HCT116 (cell line): ENCODE results near the gene RBBP8. TPM values are rescaled to one million over a fixed set of nuclear protein-coding genes. Genes with fewer than 3 reads are reported as not detected.

Experiments used
- ATAC-seq: fragments of 200-7000 bp; cut with Tn5 transposase; 2 replicates; pipeline ENCODE4 v1.9.1; 2020; ENCODE audit warnings: mild to moderate bottlenecking, moderate library complexity
- BruUV-seq: library from RNA; stranded (reverse); fragments of 400-500 nt; replicated peaks from 2 replicates; lab custom pipeline; 2021; lab: Mats Ljungman, UMichigan
- CTCF ChIA-PET: fragments of 300-600 bp; sonication (Branson Sonifier 250); formaldehyde crosslinking; loops from one replicate; lab custom pipeline; 2021; ENCODE audit warnings: antibody characterized with exemption; lab: Charles Lee
- POLR2A ChIA-PET: fragments of 300-600, 350-600 bp; sonication (Branson Sonifier 250); formaldehyde crosslinking; loops from one replicate; lab custom pipeline; 2021; ENCODE audit warnings: antibody characterized with exemption; lab: Charles Lee
- RAD21 ChIA-PET, 2 experiments: fragments of 300-600 bp; sonication (Branson Sonifier 250); formaldehyde crosslinking; loops; one replicate each; lab custom pipeline; 2023; ENCODE audit warnings: low total read pairs in 2 of 2; ENCODE audit not compliant: uncharacterized antibody in 2 of 2, unreplicated experiment in 2 of 2, low non-redundant PET in 1 of 2; lab: Charles Lee
- DNase-seq: peaks from one replicate; pipeline ENCODE4 v3.0.0-alpha.2; 2010; ENCODE audit warnings: low read depth, low spot score
- H2AFZ ChIP-seq: fragments of 200-600 bp; shearing (Covaris generic), sonication (generic); 2 replicates; pipeline ENCODE4 v1.6.1; 2017; ENCODE audit warnings: low read depth, mixed run types, mixed read lengths, antibody characterized with exemption, low read length; ENCODE audit not compliant: poor library complexity, severe bottlenecking
- H3K27ac ChIP-seq: 2 replicates; pipeline ENCODE4 v1.5.1; 2012; ENCODE audit warnings: low read depth, low read length
- H3K27me3 ChIP-seq: fragments of 200-600 bp; sonication (generic); 2 replicates; pipeline ENCODE4 v1.6.1; 2016; ENCODE audit warnings: mixed run types, low read length, mixed read lengths; ENCODE audit not compliant: insufficient read depth
- H3K36me3 ChIP-seq, 2 experiments: fragments of 200-500 bp in 1 of 2; fragments of 200-600 bp in 1 of 2; sonication (Bioruptor generic) in 1 of 2; sonication (generic) in 1 of 2; 2 replicates each; pipeline versions ENCODE4 v1.5.1 to v1.6.1; 2014 to 2016; ENCODE audit warnings: low read length in 2 of 2, inconsistent platforms in 1 of 2, mixed read lengths in 1 of 2, mixed run types in 1 of 2; ENCODE audit not compliant: insufficient read depth in 2 of 2, control insufficient read depth in 1 of 2
- H3K4me1 ChIP-seq, 2 experiments: fragments of 200-600 bp in 1 of 2; sonication (generic) in 1 of 2; 2 replicates each; pipeline versions ENCODE4 v1.5.1 to v1.6.1; 2012 to 2017; ENCODE audit warnings: low read length in 2 of 2, inconsistent platforms in 1 of 2, mild to moderate bottlenecking in 1 of 2, mixed read lengths in 1 of 2, mixed run types in 1 of 2, moderate library complexity in 1 of 2; ENCODE audit not compliant: insufficient read depth in 2 of 2, control insufficient read depth in 1 of 2
- H3K4me2 ChIP-seq: fragments of 200-600 bp; sonication (generic); 2 replicates; pipeline ENCODE4 v1.6.1; 2017; ENCODE audit warnings: mixed run types, low read length, mixed read lengths
- H3K4me3 ChIP-seq, 2 experiments: fragments of 200-600 bp in 1 of 2; sonication (generic) in 1 of 2; replicated peaks in 1 of 2; 2 replicates each; pipeline ENCODE4 v1.5.1; 2011 to 2016; ENCODE audit warnings: low read length in 2 of 2, control low read depth in 1 of 2, low read depth in 1 of 2, mild to moderate bottlenecking in 1 of 2, mixed read lengths in 1 of 2, mixed run types in 1 of 2
- H3K79me2 ChIP-seq: fragments of 200-600 bp; sonication (generic); 2 replicates; pipeline ENCODE4 v1.6.1; 2017; ENCODE audit warnings: mild to moderate bottlenecking, mixed run types, low read length, moderate library complexity, mixed read lengths; ENCODE audit not compliant: insufficient read depth
- H3K9ac ChIP-seq: fragments of 200-600 bp; sonication (generic); 2 replicates; pipeline ENCODE4 v1.6.1; 2016; ENCODE audit warnings: low read length, mixed read lengths
- H3K9me2 ChIP-seq: fragments of 200-600 bp; sonication (generic), shearing (Covaris generic); 2 replicates; pipeline ENCODE4 v1.6.1; 2017; ENCODE audit warnings: mixed run types, mild to moderate bottlenecking, moderate library complexity; ENCODE audit not compliant: insufficient read depth
- H3K9me3 ChIP-seq, 2 experiments: fragments of 200-500 bp in 1 of 2; fragments of 200-600 bp in 1 of 2; sonication (Bioruptor generic) in 1 of 2; sonication (generic) in 1 of 2; 2 replicates each; pipeline ENCODE4 v1.6.1; 2014 to 2017; ENCODE audit warnings: low read length in 2 of 2, mixed read lengths in 2 of 2, inconsistent platforms in 1 of 2, low read depth in 1 of 2, mild to moderate bottlenecking in 1 of 2, mixed run types in 1 of 2, moderate library complexity in 1 of 2; ENCODE audit not compliant: control insufficient read depth in 1 of 2, insufficient read depth in 1 of 2
- H4K20me1 ChIP-seq: fragments of 200-600 bp; sonication (generic), shearing (Covaris generic); 2 replicates; pipeline ENCODE4 v1.6.1; 2017; ENCODE audit warnings: mixed run types, mild to moderate bottlenecking, moderate library complexity; ENCODE audit not compliant: insufficient read depth
- ELF1 ChIP-seq: IDR thresholded peaks from 2 replicates; pipeline ENCODE4 v1.6.1; 2012; ENCODE audit warnings: low read depth, borderline replicate concordance
- JUND ChIP-seq: IDR thresholded peaks from 2 replicates; pipeline ENCODE4 v1.6.1; 2012
- POLR2A ChIP-seq: IDR thresholded peaks from 2 replicates; pipeline ENCODE4 v1.7.0; 2011; ENCODE audit warnings: borderline replicate concordance; ENCODE audit not compliant: insufficient read depth, insufficient read length; ENCODE audit errors: extremely low read depth
- RAD21 ChIP-seq: IDR thresholded peaks from 2 replicates; pipeline ENCODE4 v1.6.1; 2012; ENCODE audit warnings: low read depth, mild to moderate bottlenecking
- REST ChIP-seq: IDR thresholded peaks from 2 replicates; pipeline ENCODE4 v1.6.1; 2012; ENCODE audit warnings: low read depth
- SP1 ChIP-seq: IDR thresholded peaks from 2 replicates; pipeline ENCODE4 v1.6.1; 2012; ENCODE audit warnings: low read depth
- TCF7L2 ChIP-seq: IDR thresholded peaks from 2 replicates; pipeline ENCODE4 v1.7.0; 2011; ENCODE audit warnings: borderline replicate concordance, inconsistent platforms; ENCODE audit not compliant: insufficient read depth, insufficient read length; ENCODE audit errors: extremely low read depth
- YY1 ChIP-seq: IDR thresholded peaks from 2 replicates; pipeline ENCODE4 v1.6.1; 2011; ENCODE audit warnings: low read length, low read depth, moderate library complexity, mild to moderate bottlenecking; ENCODE audit not compliant: insufficient replicate concordance; ENCODE audit errors: extremely low read depth
- ZFX ChIP-seq: fragments of 450-650 bp; IDR thresholded peaks from 2 replicates; pipeline ENCODE4 v1.6.1; 2017
- ZNF274 ChIP-seq: fragments of 200-500 bp; sonication (Bioruptor generic); IDR thresholded peaks from 2 replicates; pipeline ENCODE4 v1.6.1; 2014; ENCODE audit warnings: mild to moderate bottlenecking, low read depth, low read length, inconsistent platforms
- intact Hi-C: fragments of 100-400 bp; cut with micrococcal nuclease; formaldehyde crosslinking; loops from 2 replicates; pipeline ENCODE4 v1.10.0; 2022
- total RNA-seq: library from RNA; stranded (reverse); gene quantifications from one replicate; pipeline ENCODE4 v1.2.1, GENCODE V29; 2021; ENCODE audit not compliant: unreplicated experiment
- TF ChIP-seq, protein P1 (sequence below), 3 experiments: fragments of 200-600 bp in 1 of 3; sonication (generic) in 1 of 3; IDR thresholded peaks in 2 of 3; conservative IDR thresholded peaks in 1 of 3; 2 replicates each; pipeline ENCODE4 v1.5.1; 2012 to 2017; ENCODE audit warnings: low read depth in 2 of 3, low read length in 2 of 3, antibody characterized with exemption in 1 of 3, borderline replicate concordance in 1 of 3, control low read depth in 1 of 3, mild to moderate bottlenecking in 1 of 3, mixed read lengths in 1 of 3, mixed run types in 1 of 3, moderate library complexity in 1 of 3; ENCODE audit not compliant: insufficient read depth in 1 of 3

RBBP8 gene
- total RNA-seq, 1 experiment from 2014 or later: 66.6 TPM

DNA sequence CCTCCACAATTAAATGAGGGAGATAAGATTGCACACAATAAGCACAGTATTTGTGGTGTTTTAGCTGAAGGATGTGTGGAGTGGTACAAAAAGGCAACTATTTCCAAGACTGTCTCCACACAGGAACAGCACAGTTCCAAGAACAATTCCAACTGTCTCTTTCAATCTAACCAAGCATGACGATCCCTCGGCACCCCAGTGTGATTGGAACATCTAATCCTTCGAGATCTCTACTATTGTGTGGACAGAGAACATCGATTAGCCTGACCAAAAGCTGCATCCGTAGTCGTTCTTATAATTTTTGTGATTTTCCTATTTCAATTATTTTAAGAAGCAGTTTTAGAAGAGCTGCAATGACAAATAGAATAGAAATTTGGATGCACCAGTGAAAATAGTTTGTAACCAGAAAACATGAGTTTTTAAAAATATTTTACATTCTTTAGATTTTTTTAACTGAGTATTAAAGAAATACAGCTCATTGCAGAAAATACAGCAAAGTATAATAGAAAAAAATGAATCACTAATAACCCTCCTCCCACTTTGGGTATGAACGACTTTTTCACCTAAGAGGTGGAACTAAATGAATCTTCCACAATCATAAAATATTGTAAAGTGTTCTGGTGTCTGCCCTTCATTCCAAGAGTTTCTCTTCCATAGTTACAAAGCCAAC is 125.8 kb downstream of the RBBP8 start:
- intact Hi-C loops: no loop called here

GRCh38 chr18:23059541-23060465 is 126.7 kb downstream of the RBBP8 start:
- H2AFZ ChIP-seq: peak overlapping the region; percentile 45
- H3K9me3 ChIP-seq: peaks cover 0 to 5% of the 10 kb centered on the region in 2 experiments; a peak in 1 of 4 replicates
- no TSS peak for BruUV-seq
- H3K27me3 ChIP-seq: no peaks in the 10 kb centered on the region
- ATAC-seq: no peak
- H3K27ac ChIP-seq: no peak overlapping the region
- ChIA-PET POLR2A (no interaction called here), RAD21 (no interaction called here), CTCF (no interaction called here)
- H3K36me3 ChIP-seq: no peaks in the 10 kb centered on the region
- no peaks in the 10 kb centered on the region for H3K79me2 ChIP-seq
- H3K9me2 ChIP-seq: no peaks in the 10 kb centered on the region
- H3K4me1 ChIP-seq: no peaks in the 10 kb centered on the region
- no peak overlapping the region for H3K4me2 ChIP-seq
- DNase-seq: no peak
- no peak overlapping the region for H3K4me3 ChIP-seq
- intact Hi-C loops: no loop called here
- no peaks in the 10 kb centered on the region for H4K20me1 ChIP-seq
- H3K9ac ChIP-seq: no peak overlapping the region
- TF ChIP-seq ELF1: no peak
- TF ChIP-seq ZNF274: no peak
- no peak for TF ChIP-seq JUND
- TF ChIP-seq, protein P1, sequence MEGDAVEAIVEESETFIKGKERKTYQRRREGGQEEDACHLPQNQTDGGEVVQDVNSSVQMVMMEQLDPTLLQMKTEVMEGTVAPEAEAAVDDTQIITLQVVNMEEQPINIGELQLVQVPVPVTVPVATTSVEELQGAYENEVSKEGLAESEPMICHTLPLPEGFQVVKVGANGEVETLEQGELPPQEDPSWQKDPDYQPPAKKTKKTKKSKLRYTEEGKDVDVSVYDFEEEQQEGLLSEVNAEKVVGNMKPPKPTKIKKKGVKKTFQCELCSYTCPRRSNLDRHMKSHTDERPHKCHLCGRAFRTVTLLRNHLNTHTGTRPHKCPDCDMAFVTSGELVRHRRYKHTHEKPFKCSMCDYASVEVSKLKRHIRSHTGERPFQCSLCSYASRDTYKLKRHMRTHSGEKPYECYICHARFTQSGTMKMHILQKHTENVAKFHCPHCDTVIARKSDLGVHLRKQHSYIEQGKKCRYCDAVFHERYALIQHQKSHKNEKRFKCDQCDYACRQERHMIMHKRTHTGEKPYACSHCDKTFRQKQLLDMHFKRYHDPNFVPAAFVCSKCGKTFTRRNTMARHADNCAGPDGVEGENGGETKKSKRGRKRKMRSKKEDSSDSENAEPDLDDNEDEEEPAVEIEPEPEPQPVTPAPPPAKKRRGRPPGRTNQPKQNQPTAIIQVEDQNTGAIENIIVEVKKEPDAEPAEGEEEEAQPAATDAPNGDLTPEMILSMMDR (IDR thresholded peaks at IDR 0.05 in 2 of 3, conservative IDR thresholded peaks at IDR 0.05 in 1 of 3; ENCODE audit: borderline replicate concordance in 1 of 3, insufficient read depth in 1 of 3, low read depth in 2 of 3, low read length in 2 of 3): no peak
- TF ChIP-seq REST: no peak
- no peak for TF ChIP-seq POLR2A
- TF ChIP-seq TCF7L2: no peak

More for the DNA sequence above, 125.8 kb downstream of the RBBP8 start:
- DNase-seq: no peak
- H3K4me3 ChIP-seq: no peak overlapping the region
- no peak overlapping the region for H3K4me2 ChIP-seq
- H3K79me2 ChIP-seq: no peaks in the 10 kb centered on the region
- H3K9me2 ChIP-seq: no peaks in the 10 kb centered on the region
- CTCF ChIA-PET: interaction anchor here (1.6 kb wide), 1 partner anchor 45 kb away, joined by 3 read pairs; no protein-coding TSS in a partner anchor
- H3K4me1 ChIP-seq: no peaks in the 10 kb centered on the region
- BruUV-seq: no TSS peak
- H4K20me1 ChIP-seq: no peaks in the 10 kb centered on the region
- no peak for ATAC-seq
- POLR2A ChIA-PET: no interaction called here
- H3K9ac ChIP-seq: no peak overlapping the region
- no peaks in the 10 kb centered on the region for H3K36me3 ChIP-seq
- TF ChIP-seq YY1 (no peak), ZFX (no peak), SP1 (no peak), RAD21 (no peak)
- RAD21 ChIA-PET: no interaction called here
- H3K27ac ChIP-seq: no peak overlapping the region
- 0 out of 4 replicates have a peak, but pooled peaks cover 0 to 5% of the 10 kb centered on the region in 2 experiments for H3K9me3 ChIP-seq
- no peaks in the 10 kb centered on the region for H3K27me3 ChIP-seq
- no peak overlapping the region for H2AFZ ChIP-seq
